DOHH2 (cell line): ENCODE measurements around the gene ZP3.
"Not testable (repeated sequence)": the region's sequence is repeated elsewhere in the genome, so short reads cannot be mapped to it uniquely, and the experiment has no call there.

Experiments
- H3F3A ChIP-seq: fragments of 200-600 bp; sonication (generic), shearing (Covaris generic); 2 replicates; pipeline ENCODE4 v1.6.0; 2016; ENCODE audit warnings: antibody characterized with exemption, mild to moderate bottlenecking; ENCODE audit not compliant: control insufficient read depth, insufficient read depth
- H3K27ac ChIP-seq: fragments of 200-600 bp; sonication (generic); 2 replicates; pipeline ENCODE4 v1.5.1; 2014; ENCODE audit warnings: low read depth, mild to moderate bottlenecking, low read length, moderate library complexity
- H3K27me3 ChIP-seq: fragments of 200-600 bp; sonication (generic); 2 replicates; pipeline ENCODE4 v1.6.1; 2014; ENCODE audit warnings: mild to moderate bottlenecking, low read length, mixed read lengths; ENCODE audit not compliant: control insufficient read depth
- H3K36me3 ChIP-seq: fragments of 200-600 bp; sonication (generic); 2 replicates; pipeline ENCODE4 v1.6.1; 2014; ENCODE audit warnings: mild to moderate bottlenecking, low read length, moderate library complexity, mixed read lengths; ENCODE audit not compliant: control insufficient read depth
- H3K4me1 ChIP-seq: fragments of 200-600 bp; sonication (generic); 2 replicates; pipeline ENCODE4 v1.6.1; 2014; ENCODE audit warnings: mild to moderate bottlenecking, low read length, mixed read lengths; ENCODE audit not compliant: control insufficient read depth
- H3K4me2 ChIP-seq: fragments of 200-600 bp; sonication (generic); 2 replicates; pipeline ENCODE4 v1.6.0; 2014; ENCODE audit warnings: mild to moderate bottlenecking, low read length, moderate library complexity
- H3K4me3 ChIP-seq: fragments of 200-600 bp; sonication (generic); 2 replicates; pipeline ENCODE4 v1.5.1; 2014; ENCODE audit warnings: mild to moderate bottlenecking, low read length, mixed read lengths
- H3K79me2 ChIP-seq: fragments of 200-600 bp; sonication (generic); 2 replicates; pipeline ENCODE4 v1.6.1; 2014; ENCODE audit warnings: mild to moderate bottlenecking, low read length, mixed read lengths; ENCODE audit not compliant: control insufficient read depth
- H3K9me2 ChIP-seq: fragments of 200-600 bp; sonication (generic); replicated peaks from 2 replicates; pipeline ENCODE4 v1.6.1; 2014; ENCODE audit warnings: mild to moderate bottlenecking, low read length, mixed read lengths; ENCODE audit not compliant: control insufficient read depth
- H3K9me3 ChIP-seq: fragments of 200-600 bp; sonication (generic); 2 replicates; pipeline ENCODE4 v1.6.1; 2014; ENCODE audit warnings: antibody characterized with exemption, low read length, mixed read lengths; ENCODE audit not compliant: control insufficient read depth, insufficient read depth
- H4K20me1 ChIP-seq: fragments of 200-600 bp; sonication (generic); 2 replicates; pipeline ENCODE4 v1.6.0; 2014; ENCODE audit warnings: low read depth, mild to moderate bottlenecking, antibody characterized with exemption, low read length, moderate library complexity; ENCODE audit not compliant: control insufficient read depth, insufficient read depth

Gene ZP3

GRCh38 chr7:76484456-76484855, 59.7 kb downstream of the ZP3 start:
- not testable (repeated sequence) for H3K9me3 ChIP-seq, H3K36me3 ChIP-seq, H3K79me2 ChIP-seq, H3F3A ChIP-seq, H4K20me1 ChIP-seq, H3K4me2 ChIP-seq, H3K27me3 ChIP-seq, H3K4me3 ChIP-seq, H3K4me1 ChIP-seq, H3K27ac ChIP-seq, H3K9me2 ChIP-seq

DNA sequence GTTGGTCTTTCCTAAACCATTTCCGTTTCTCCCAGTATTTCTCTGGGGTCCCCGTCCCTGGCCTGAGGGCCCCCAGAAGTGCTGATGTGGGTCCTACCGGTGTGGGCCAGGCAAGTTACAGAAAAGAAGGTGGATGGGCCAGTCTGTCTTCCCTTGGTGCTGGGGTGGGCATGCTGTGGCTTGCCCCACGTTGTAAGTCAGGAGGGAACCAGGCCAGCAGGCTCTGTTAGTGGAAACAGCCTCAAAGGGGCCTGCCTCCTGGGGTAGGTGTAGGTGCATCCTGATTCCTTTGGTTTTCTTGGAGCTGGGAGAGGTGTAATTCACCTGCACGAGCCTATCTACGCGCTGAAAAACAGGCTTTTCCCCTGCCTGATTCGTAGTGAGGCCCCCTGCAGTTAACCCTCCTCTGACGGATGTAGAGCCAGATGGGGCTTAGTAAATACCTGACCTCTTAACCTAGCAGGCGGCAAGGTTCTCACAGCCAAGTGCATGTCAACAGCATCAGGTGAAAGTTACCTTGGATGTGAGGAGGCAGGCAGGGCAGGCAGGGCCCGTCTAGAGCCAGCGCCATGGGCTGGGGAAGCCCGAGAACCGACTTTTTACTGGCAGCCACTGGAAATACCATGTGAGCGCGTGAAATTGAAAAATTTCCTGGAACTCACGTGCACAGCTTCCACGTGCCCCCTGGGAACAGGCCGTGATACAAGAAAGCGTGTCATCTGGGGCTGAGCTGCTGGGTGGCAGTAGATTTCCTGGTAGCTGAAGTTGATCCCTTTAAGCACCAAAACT, 61.3 kb downstream of the ZP3 start:
- H4K20me1 ChIP-seq, H3K79me2 ChIP-seq, H3K27me3 ChIP-seq, H3K9me3 ChIP-seq, H3K4me3 ChIP-seq, H3K36me3 ChIP-seq, H3K9me2 ChIP-seq, H3F3A ChIP-seq, H3K4me1 ChIP-seq: not testable (repeated sequence)
- H3K4me2 ChIP-seq: peak overlapping the region; percentile 27; the same call in 1 of the 2 replicates
- H3K27ac ChIP-seq: peak overlapping the region; percentile 41; the same call in 1 of the 2 replicates

GRCh38 chr7:76486618-76487017, 61.9 kb downstream of the ZP3 start:
- H4K20me1 ChIP-seq, H3K27me3 ChIP-seq, H3K4me3 ChIP-seq, H3K27ac ChIP-seq, H3K4me2 ChIP-seq, H3K9me3 ChIP-seq, H3K4me1 ChIP-seq, H3F3A ChIP-seq, H3K36me3 ChIP-seq, H3K79me2 ChIP-seq, H3K9me2 ChIP-seq: not testable (repeated sequence)

GRCh38 chr7:76487969-76488368, 63.2 kb downstream of the ZP3 start:
- not testable (repeated sequence) for H3K79me2 ChIP-seq, H3K4me2 ChIP-seq, H3K9me3 ChIP-seq, H3K4me3 ChIP-seq, H3F3A ChIP-seq, H3K36me3 ChIP-seq, H3K9me2 ChIP-seq, H4K20me1 ChIP-seq, H3K27me3 ChIP-seq, H3K27ac ChIP-seq
- H3K4me1 ChIP-seq: peaks cover 16% of the 10 kb centered on the region
